Subcutaneous adipose tissue (tissue), 4 donors: ENCODE measurements around the gene MTMR10. TPM values are rescaled to one million over a fixed set of nuclear protein-coding genes. Genes with fewer than 3 reads are reported as not detected.

ENCODE experiments used
- total RNA-seq, 4 donors: library from RNA; depleted of rRNA; stranded (reverse); fragments of >200 nt; gene quantifications; one replicate each; pipeline ENCODE4 v1.1.0, GENCODE V29; 2016
- TF ChIP-seq, protein P1 (sequence below): fragments of 450-650 bp; IDR thresholded peaks from one replicate; pipeline ENCODE4 v1.5.1; 2016; ENCODE audit warnings: low read depth, mild to moderate bottlenecking, control low read depth, antibody characterized with exemption, moderate library complexity

The MTMR10 gene
- total RNA-seq, 4 donors from 2014 or later: 45.4 to 71.6 (median 54.6) TPM

DNA sequence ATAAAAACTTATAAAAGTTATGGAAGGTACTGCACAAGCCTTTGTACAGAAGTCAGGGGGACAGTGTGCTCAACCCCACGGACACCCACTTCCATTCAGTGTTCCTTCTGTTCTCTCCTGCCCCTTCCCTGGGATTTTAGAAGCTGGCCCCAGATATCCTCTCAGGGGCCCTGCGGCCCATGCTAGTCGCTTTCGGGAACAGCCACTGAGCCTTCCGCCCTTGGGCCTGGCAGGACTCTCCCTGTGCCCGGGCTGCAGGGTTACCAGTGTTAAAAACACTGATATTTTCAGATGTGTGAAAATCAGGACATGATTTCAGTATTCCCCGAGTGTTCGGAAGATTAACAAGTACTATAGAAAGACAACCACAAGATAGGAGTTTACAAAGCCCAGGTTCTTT lies 65.3 kb downstream of the MTMR10 start:
- TF ChIP-seq, protein P1, sequence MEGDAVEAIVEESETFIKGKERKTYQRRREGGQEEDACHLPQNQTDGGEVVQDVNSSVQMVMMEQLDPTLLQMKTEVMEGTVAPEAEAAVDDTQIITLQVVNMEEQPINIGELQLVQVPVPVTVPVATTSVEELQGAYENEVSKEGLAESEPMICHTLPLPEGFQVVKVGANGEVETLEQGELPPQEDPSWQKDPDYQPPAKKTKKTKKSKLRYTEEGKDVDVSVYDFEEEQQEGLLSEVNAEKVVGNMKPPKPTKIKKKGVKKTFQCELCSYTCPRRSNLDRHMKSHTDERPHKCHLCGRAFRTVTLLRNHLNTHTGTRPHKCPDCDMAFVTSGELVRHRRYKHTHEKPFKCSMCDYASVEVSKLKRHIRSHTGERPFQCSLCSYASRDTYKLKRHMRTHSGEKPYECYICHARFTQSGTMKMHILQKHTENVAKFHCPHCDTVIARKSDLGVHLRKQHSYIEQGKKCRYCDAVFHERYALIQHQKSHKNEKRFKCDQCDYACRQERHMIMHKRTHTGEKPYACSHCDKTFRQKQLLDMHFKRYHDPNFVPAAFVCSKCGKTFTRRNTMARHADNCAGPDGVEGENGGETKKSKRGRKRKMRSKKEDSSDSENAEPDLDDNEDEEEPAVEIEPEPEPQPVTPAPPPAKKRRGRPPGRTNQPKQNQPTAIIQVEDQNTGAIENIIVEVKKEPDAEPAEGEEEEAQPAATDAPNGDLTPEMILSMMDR: no peak

DNA sequence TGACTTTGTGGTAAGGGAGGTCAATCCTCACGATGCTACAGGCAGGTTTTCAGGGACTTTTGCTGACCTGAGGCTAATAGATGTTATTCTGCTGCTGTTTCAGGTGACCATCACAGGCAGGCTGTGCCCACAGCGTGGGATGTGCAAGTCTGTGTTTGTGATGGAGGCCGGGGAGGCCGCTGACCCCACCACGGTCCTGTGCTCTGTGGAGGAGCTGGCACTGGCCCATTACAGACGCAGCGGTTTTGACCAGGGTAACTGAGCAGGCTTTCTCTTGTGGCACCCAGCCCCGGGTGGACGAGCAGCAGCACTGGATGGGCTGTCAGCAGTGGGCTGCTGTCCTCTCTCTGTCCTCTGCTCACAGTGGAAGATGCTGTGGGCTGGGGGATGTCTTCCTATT lies 65.7 kb downstream of the MTMR10 start:
- TF ChIP-seq, protein P1: no peak

DNA sequence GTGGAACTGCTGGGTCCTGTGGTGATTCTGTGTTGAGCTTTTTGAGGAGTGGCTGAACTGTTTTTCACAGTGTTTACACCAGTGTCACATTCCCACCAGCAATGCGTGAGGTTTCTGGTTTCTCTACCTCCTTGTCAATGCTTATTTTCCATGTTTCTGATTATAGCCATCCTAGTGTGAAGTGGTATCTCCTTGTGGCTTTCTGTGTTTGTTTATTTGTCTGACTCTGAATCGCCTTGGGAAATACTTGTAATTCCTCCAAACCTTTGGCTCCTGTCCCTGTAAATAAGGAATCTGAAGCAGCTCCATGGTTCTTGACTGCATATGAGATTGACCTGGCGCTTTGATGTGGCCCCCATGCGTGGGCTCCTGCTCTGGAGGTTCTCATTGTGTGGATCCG lies 67.1 kb downstream of the MTMR10 start:
- TF ChIP-seq, protein P1: no peak

DNA sequence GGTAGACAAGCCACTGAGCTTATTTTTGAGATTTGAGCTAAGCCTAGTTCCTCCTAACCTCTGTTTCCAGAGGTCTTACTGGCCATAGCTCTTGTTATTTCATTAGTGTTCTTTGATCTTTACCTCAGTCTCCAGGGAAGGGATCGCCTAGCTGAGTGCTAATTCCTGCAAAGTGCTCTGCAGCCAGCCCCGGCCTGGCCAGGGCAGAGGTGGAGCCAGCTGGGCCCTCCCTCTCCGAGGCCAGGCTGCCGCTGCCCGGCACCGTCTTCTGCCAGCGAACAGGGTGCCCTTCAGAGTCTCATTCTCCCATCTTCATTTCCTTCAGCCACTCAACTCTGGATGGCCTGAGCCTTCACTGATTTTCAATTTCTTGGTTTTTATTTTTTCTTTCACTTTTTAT lies 68.0 kb downstream of the MTMR10 start:
- TF ChIP-seq, protein P1: no peak

DNA sequence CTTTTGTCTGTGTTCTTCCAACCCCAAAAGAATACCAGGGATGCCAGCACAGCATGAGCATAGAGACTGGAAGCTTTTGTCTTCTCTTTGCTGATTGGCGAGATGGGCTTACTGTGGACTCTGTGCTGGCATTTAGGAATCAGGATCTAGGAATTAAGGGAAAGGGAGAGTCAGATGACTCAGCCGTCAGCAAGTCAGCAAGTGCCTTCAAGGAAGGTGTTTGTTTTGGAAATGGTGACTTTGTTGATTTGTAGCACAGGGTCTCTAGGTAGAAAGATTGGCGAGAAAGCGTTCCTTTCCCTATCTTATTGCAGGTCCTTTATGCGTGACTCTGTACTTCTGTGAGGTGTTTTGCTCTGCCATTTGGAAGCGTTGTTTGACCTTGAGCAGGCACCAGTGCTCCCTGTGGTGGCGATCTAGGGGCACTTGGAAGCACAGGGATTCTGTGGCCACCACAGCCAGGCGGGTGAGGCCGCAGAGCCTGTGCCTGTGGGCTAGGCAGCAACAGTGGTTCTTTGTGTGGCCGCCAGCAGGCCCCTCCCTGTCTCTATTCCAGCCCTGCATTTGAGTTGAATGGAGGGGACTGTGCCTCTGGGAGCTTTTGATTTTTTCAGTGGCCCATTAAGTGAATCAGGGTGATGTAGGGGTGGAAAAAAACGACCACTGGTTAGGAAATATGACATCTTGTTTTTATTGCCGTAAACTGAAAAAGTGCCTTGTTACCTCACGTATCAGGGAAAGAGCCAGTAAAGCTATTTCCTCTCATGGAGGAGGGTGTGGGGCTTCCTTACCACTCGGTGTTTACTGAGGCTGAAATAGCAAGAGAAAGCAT lies 68.7 kb downstream of the MTMR10 start:
- TF ChIP-seq, protein P1: no peak

DNA sequence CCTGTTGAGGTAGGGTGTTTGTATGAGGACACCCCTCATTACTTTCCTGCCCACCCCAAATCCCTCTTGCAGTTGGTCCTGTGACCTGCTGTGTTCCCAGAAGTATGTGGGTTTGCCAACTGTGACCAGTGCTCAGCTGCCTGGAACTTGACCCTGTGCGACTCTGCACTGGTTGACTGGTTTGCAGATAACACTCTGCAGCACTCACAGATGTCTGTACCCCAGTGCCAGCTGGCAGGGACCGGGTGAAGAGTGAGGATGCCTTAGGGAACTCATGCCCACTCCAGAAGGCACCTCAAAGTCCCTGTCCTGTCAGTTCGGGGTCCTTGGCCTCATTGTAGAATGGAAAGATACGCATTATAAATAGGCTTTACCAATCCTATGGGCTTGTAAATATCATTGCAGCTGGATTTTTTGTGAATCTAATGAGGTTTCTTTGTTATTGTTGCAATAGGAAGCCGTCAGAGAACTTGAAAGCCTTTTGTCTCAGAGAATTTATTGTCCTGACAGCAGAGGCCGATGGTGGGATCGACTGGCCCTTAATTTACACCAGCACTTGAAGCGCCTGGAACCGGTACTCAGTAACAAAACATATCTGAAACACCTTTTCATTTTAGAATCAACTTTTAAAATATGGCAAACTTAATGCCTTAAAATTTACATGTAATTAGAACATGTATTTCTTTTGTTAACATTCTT lies 69.5 kb downstream of the MTMR10 start:
- TF ChIP-seq, protein P1: no peak

DNA sequence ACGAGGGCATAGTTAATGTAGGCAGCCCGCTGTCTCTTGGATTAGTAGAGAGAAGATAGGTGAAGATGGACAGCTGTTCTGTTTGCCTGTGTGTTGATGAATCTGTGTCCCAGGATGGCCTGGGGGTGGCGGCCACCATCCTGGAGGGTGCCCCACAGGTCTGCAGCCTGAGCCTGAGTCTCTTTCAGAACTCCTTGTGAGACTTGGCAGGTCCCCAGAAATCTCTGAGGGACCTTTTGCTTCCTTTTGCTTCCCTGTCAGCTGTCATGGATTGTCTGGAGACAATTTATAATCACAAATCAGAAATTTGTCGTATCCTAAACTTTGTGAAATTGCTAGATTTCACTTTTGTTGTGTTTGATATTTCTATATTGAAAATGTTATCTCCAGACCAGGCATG lies 70.3 kb downstream of the MTMR10 start:
- TF ChIP-seq, protein P1: no peak
